Heart left ventricle (tissue), 13 donors: ENCODE results near the gene NFILZ.

ENCODE experiments used
- CTCF ChIP-seq, 12 donors: fragments of 200-600 bp; sonication (generic) in 4 of 12; IDR thresholded peaks; one replicate each; pipeline versions ENCODE4 v1.5.0 to v1.8.0; 2018 to 2022; ENCODE audit warnings: antibody characterized with exemption in 12 of 12, mild to moderate bottlenecking in 5 of 12
- POLR2A ChIP-seq, 2 donors: fragments of 450-650 bp; IDR thresholded peaks; one replicate each; pipeline ENCODE4 v1.6.1; 2017; ENCODE audit warnings: antibody characterized with exemption in 2 of 2, mild to moderate bottlenecking in 2 of 2, moderate library complexity in 2 of 2
- donor health status: ischemic (EF 13 %, LVEDD 7.1; RV severe dilation, severe dysfunction).
- donor health status: DM: no; HTN: yes; CAD: no.
- donor health status: DM: no; HTN: no; CAD: no.
- donor health status: ischemic (EF 25% LVEDD 6.9; RV normal size, moderate dysfunction).
- donor health status: ischemic (EF 25% LVEDD 5.7; RV mildly dilated, moderate dysfunction).
- donor health status: ischemic (EF 35%, LVEDD 5.7; RV mildly dilated, moderate dysfunction).
- donor health status: nonischemic (EF 11% LVEDD 7.7; RV severe dilation, severe dysfunction).
- donor health status: DM: yes; HTN: yes; CAD: no.
- donor health status: PGD.
- donor health status: ischemic (EF 29% LVEDD 5.4; RV normal size, mild dysfunction).
- donor health status: nonischemic (EF 23%, LVEDD 6.1; RV moderate dilation, normal function).

GRCh38 chr19:8642561-8642960 is 12.1 kb downstream of the NFILZ start:
- TF ChIP-seq CTCF (IDR thresholded peaks at IDR 0.05) (no peak), POLR2A (IDR thresholded peaks at IDR 0.05) (no peak)
